Adrenal gland (tissue), 5 donors: Measurements from ENCODE around the gene ERP29.

Experiments used
- POLR2A ChIP-seq, 2 donors: fragments of 450-650 bp; IDR thresholded peaks; one replicate each; pipeline ENCODE4 v1.6.1; 2017; ENCODE audit warnings: antibody characterized with exemption in 2 of 2, mild to moderate bottlenecking in 2 of 2, moderate library complexity in 1 of 2
- TF ChIP-seq, protein P1 (sequence below), 6 experiments: fragments of 450-650 bp in 4 of 6; fragments of 200-600 bp in 2 of 6; sonication (generic) in 1 of 6; IDR thresholded peaks; 1 replicate in 5 of 6; 2 replicates in 1 of 6; pipeline versions ENCODE4 v1.5.1 to v1.8.0; 2016 to 2021; ENCODE audit warnings: antibody characterized with exemption in 6 of 6, mild to moderate bottlenecking in 2 of 6, moderate library complexity in 1 of 6
- donor health status: DM: no; HTN: no; CAD: no.

DNA sequence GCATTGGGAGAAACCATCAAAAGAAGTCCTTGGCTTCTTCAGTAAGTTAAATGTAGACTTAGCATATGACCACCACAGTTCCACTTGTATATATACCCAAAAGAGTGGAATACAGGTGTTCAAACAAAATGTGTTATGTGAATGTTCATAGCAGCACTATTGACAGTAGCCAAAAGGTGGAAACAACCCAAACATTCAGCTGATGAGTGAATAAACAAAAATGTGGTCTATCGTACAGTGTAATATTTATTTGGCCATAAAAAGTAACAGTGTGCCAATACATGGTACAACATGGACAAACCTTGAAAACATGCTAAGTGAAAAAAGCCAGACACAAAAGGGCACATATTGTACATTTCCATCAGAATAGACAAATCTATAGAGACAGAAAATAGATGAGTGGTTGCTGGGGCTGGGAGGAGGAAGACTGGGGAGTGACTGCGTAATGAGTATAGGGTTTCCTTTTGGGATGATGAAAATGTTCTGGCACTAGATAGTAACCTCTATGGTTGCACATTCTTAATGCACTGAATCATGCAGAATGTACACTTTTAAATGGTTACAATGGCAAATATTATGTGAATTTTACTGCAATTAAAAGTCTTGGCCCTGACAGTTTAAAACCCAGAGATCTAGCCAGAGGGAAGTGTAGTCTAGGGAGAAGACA lies 5.5 kb downstream of the ERP29 start:
- TF ChIP-seq, protein P1, sequence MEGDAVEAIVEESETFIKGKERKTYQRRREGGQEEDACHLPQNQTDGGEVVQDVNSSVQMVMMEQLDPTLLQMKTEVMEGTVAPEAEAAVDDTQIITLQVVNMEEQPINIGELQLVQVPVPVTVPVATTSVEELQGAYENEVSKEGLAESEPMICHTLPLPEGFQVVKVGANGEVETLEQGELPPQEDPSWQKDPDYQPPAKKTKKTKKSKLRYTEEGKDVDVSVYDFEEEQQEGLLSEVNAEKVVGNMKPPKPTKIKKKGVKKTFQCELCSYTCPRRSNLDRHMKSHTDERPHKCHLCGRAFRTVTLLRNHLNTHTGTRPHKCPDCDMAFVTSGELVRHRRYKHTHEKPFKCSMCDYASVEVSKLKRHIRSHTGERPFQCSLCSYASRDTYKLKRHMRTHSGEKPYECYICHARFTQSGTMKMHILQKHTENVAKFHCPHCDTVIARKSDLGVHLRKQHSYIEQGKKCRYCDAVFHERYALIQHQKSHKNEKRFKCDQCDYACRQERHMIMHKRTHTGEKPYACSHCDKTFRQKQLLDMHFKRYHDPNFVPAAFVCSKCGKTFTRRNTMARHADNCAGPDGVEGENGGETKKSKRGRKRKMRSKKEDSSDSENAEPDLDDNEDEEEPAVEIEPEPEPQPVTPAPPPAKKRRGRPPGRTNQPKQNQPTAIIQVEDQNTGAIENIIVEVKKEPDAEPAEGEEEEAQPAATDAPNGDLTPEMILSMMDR (IDR thresholded peaks at IDR 0.05): no peak
- no peak for TF ChIP-seq POLR2A (IDR thresholded peaks at IDR 0.05)
